ENCODE measurements around the gene RPL13A. TPM values are rescaled to one million over a fixed set of nuclear protein-coding genes. Genes with fewer than 3 reads are reported as not detected.
"Not testable (repeated sequence)": the region's sequence is repeated elsewhere in the genome, so short reads cannot be mapped to it uniquely, and the experiment has no call there.

Gene RPL13A
- 962 and 2,738 TPM in 2 replicates for total RNA-seq

- peak; percentile 98 for DNase-seq (ENCODE audit: low read depth)
Measured at GRCh38 chr19:49487277-49488045, at the start of gene RPL13A. Gene RPL13A, plus strand, starts transcription at chr19:49487608. Its CDS starts 22 bp downstream, at chr19:49487630.

GRCh38 chr19:49438261-49438660 lies 49.1 kb upstream of the RPL13A start:
- DNase-seq (ENCODE audit: low read depth): no peak

GRCh38 chr19:49439836-49440235 lies 47.6 kb upstream of the RPL13A start:
- DNase-seq (ENCODE audit: low read depth): no peak

- no peak for DNase-seq (ENCODE audit: low read depth)
Measured at GRCh38 chr19:49440439-49441209, 46.8 kb upstream of the RPL13A start.

- no peak for DNase-seq (ENCODE audit: low read depth)
Measured at GRCh38 chr19:49441210-49441959, 46.0 kb upstream of the RPL13A start, which contains the start of gene SLC17A7. Gene SLC17A7, minus strand, starts transcription at chr19:49441527. Its CDS starts 148 bp downstream, at chr19:49441379.

GRCh38 chr19:49441960-49442350 lies 45.5 kb upstream of the RPL13A start:
- DNase-seq (ENCODE audit: low read depth): no peak

- no peak for DNase-seq (ENCODE audit: low read depth)
Measured at GRCh38 chr19:49442354-49442753, 45.1 kb upstream of the RPL13A start.

- peak; percentile 75 for DNase-seq (ENCODE audit: low read depth)
Measured at GRCh38 chr19:49442771-49443365, 44.5 kb upstream of the RPL13A start.

GRCh38 chr19:49443366-49444099 lies 43.9 kb upstream of the RPL13A start:
- peak; percentile 83 for DNase-seq (ENCODE audit: low read depth)

- not testable (repeated sequence) for DNase-seq (ENCODE audit: low read depth)
Measured at GRCh38 chr19:49444100-49444700, 43.2 kb upstream of the RPL13A start.

- DNase-seq (ENCODE audit: low read depth): no peak
Measured at GRCh38 chr19:49445997-49446396, 41.4 kb upstream of the RPL13A start.

- no peak for DNase-seq (ENCODE audit: low read depth)
Measured at GRCh38 chr19:49447485-49448431, 39.6 kb upstream of the RPL13A start.

GRCh38 chr19:49448432-49448786 lies 39.0 kb upstream of the RPL13A start:
- no peak for DNase-seq (ENCODE audit: low read depth)

GRCh38 chr19:49450405-49450804 lies 37.0 kb upstream of the RPL13A start:
- no peak for DNase-seq (ENCODE audit: low read depth)

GRCh38 chr19:49451430-49452181 lies 35.8 kb upstream of the RPL13A start, which contains the start of gene PIH1D1:
Gene PIH1D1, minus strand, starts transcription at chr19:49451814. Its CDS starts 240 bp downstream, at chr19:49451574.
- DNase-seq (ENCODE audit: low read depth): peak; percentile 99

- peak; percentile 90 for DNase-seq (ENCODE audit: low read depth)
Measured at GRCh38 chr19:49453013-49453756, 34.2 kb upstream of the RPL13A start, which contains the start of gene ALDH16A1. Gene ALDH16A1, plus strand, starts transcription at chr19:49453225. Its CDS starts 107 bp downstream, at chr19:49453332.

- no peak for DNase-seq (ENCODE audit: low read depth)
Measured at GRCh38 chr19:49453757-49454240, 33.6 kb upstream of the RPL13A start.

- DNase-seq (ENCODE audit: low read depth): no peak
Measured at GRCh38 chr19:49455773-49456172, 31.6 kb upstream of the RPL13A start.

Measured in renal cortical epithelial cell (primary cell).